Measurements from ENCODE around the gene AGAP1. TPM values are rescaled to one million over a fixed set of nuclear protein-coding genes. Genes with fewer than 3 reads are reported as not detected.

Gene AGAP1
- total RNA-seq, 4 donors from 2014 or later = 5.3 to 30.6 (median 19.2) TPM

DNA sequence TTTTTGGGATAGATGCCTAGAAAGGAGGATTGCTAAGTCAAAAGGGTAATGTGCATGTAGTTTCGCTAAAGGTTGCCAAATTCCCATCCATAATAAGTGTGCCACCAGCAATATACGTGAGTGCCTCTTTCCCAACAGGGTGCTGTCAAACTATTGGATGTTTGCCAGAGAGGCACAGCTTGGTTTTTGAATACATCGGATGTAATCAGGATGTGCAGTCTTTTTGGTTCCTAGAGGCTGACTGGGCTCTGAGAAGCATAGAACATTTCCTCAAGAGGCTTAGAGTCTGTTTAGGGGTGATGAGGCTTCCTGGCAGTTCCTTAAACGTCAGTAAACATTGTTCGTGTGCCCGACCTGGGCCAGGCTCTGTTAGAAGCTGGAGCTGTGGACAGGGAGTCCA, 28.0 kb downstream of the AGAP1 start:
- Histone ChIP-seq H3K27ac (no peak overlapping the region), H3K36me3 (no peaks in the 10 kb centered on the region), H3K4me1 (no peaks in the 10 kb centered on the region), H3K27me3 (no peaks in the 10 kb centered on the region), H3K9me3 (no peaks in the 10 kb centered on the region), H3K4me3 (no peak overlapping the region)
- intact Hi-C loops (cut with DNase I; ENCODE audit: low total_unique reads) = no loop called here
- TF ChIP-seq, protein P1, sequence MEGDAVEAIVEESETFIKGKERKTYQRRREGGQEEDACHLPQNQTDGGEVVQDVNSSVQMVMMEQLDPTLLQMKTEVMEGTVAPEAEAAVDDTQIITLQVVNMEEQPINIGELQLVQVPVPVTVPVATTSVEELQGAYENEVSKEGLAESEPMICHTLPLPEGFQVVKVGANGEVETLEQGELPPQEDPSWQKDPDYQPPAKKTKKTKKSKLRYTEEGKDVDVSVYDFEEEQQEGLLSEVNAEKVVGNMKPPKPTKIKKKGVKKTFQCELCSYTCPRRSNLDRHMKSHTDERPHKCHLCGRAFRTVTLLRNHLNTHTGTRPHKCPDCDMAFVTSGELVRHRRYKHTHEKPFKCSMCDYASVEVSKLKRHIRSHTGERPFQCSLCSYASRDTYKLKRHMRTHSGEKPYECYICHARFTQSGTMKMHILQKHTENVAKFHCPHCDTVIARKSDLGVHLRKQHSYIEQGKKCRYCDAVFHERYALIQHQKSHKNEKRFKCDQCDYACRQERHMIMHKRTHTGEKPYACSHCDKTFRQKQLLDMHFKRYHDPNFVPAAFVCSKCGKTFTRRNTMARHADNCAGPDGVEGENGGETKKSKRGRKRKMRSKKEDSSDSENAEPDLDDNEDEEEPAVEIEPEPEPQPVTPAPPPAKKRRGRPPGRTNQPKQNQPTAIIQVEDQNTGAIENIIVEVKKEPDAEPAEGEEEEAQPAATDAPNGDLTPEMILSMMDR (IDR thresholded peaks at IDR 0.05) = no peak
- TF ChIP-seq POLR2A (IDR thresholded peaks at IDR 0.05) = no peak
- DNase-seq = no peak

DNA sequence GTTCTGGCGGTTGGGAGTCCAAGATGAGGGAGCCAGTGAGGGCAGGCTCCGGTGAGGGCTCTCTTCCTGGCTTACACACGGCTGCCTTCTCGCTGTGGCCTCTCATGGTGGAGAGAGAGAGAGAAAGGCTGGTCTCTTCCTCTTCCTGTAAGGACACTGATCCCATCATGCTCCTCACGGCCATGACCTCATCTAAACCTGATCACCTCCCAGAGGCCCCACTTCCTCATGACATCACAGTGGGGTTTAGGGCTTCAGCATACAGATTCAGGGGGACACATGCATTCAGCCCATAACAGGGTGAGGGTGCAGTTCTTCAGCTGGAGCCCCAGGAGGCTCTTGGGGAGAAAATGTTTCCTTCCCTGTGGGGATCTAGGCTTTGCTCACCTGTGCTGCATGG, 29.2 kb downstream of the AGAP1 start:
- TF ChIP-seq, protein P1 (IDR thresholded peaks at IDR 0.05) = no peak
- no peak for TF ChIP-seq POLR2A (IDR thresholded peaks at IDR 0.05)
- Histone ChIP-seq H3K36me3 (no peaks in the 10 kb centered on the region), H3K4me1 (no peaks in the 10 kb centered on the region), H3K27me3 (no peaks in the 10 kb centered on the region), H3K27ac (no peak overlapping the region), H3K9me3 (no peaks in the 10 kb centered on the region), H3K4me3 (no peak overlapping the region)
- DNase-seq = no peak
- intact Hi-C loops (cut with DNase I; ENCODE audit: low total_unique reads) = no loop called here

DNA sequence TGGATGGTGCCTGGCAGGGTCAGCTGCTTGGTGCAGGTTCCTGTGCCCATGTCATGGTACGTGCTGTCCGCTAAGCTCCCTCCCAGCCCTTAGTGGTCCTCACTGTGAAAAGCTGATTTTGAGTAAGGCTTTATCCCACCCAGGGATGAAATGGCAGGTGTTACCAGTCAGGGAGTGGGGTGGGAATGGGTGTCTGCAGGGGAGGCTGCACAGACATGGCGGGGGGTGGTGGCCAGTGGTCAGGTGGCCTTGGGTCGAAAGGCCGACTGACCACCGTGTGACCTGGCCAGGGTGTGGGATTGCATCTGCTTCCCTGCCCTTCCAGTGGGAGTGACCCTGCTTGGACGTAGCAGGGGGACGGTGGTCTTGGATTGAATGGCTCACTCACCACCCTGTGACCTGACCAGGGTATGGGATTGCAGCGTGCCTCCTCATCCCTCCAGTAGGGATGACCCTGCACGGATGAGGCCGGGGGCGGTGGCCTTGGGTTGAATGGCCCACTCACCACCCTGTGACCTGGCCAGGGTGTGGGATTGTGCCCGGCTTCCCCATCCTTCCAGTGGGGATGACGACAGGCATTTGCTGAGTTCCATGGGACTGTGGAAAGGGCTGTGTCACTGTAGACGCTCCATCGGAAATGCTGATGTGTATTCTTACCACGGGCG, 29.8 kb downstream of the AGAP1 start:
- H3K9me3 ChIP-seq = no peaks in the 10 kb centered on the region
- H3K4me1 ChIP-seq = no peaks in the 10 kb centered on the region
- DNase-seq = no peak
- no peak overlapping the region for H3K27ac ChIP-seq
- H3K4me3 ChIP-seq = no peak overlapping the region
- TF ChIP-seq, protein P1 (IDR thresholded peaks at IDR 0.05) = no peak
- no peak for TF ChIP-seq POLR2A (IDR thresholded peaks at IDR 0.05)
- intact Hi-C loops (cut with DNase I; ENCODE audit: low total_unique reads) = no loop called here
- no peaks in the 10 kb centered on the region for H3K36me3 ChIP-seq
- H3K27me3 ChIP-seq = no peaks in the 10 kb centered on the region

DNA sequence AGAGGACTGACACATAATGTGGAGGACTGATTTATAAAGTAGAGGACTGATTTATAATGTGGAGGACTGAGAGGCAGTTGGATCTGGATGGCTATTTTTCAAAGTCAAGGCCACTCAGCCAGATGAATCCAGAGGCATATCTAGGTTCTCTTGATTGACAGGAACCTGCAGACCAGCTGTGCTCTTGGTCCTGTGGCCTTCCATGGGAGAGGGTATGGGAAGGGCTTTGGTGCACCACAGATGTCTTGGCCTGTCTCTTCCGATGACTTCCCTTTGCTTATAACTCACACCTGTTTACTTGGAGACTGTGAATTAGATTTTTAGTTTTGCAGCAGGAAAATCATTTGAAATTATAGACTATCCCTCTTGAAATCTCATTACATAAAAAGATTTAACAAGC, 32.3 kb downstream of the AGAP1 start:
- Histone ChIP-seq H3K4me1 (no peaks in the 10 kb centered on the region), H3K9me3 (peaks cover 0 to 6% of the 10 kb centered on the region in 2 donors), H3K36me3 (no peaks in the 10 kb centered on the region), H3K27ac (no peak overlapping the region), H3K27me3 (no peaks in the 10 kb centered on the region), H3K4me3 (no peak overlapping the region)
- no peak for DNase-seq
- TF ChIP-seq POLR2A (IDR thresholded peaks at IDR 0.05) = no peak
- TF ChIP-seq, protein P1 (IDR thresholded peaks at IDR 0.05) = no peak
- intact Hi-C loops (cut with DNase I; ENCODE audit: low total_unique reads) = no loop called here

DNA sequence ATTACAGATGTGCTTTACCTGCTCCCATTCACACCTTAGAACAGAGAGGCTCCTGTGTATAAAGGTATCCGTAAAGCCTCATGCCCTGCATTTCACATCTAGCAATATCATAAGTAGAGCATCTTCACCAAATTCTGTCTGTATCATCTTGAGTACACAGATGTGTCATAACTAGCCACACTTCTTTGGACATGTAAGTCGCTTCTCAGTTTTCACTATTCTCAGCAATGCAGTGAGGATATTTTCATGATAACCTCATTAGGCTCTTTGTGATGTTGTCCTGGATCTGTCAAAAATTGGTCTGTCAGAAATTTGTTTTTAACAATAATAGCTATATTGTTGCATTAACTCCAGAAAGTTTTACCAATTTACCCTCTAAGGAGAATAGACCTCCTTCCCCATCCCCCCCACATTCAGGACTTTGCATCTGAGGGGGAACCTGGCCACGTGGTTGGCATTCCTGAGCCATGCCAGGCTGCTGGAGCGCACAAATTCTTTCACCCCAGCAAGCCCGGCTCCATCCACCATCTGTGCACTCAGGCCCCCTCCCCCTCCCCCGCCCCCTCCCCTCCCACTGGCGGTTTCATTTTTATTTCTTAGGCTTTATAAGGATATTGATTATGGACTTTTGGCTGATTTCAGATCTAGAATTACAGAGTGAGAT, 34.1 kb downstream of the AGAP1 start:
- Histone ChIP-seq H3K27ac (no peak overlapping the region), H3K4me1 (no peaks in the 10 kb centered on the region), H3K9me3 (peaks cover 0 to 6% of the 10 kb centered on the region in 2 donors), H3K36me3 (no peaks in the 10 kb centered on the region), H3K4me3 (no peak overlapping the region), H3K27me3 (no peaks in the 10 kb centered on the region)
- TF ChIP-seq POLR2A (IDR thresholded peaks at IDR 0.05) = no peak
- TF ChIP-seq, protein P1 (IDR thresholded peaks at IDR 0.05) = no peak
- no peak for DNase-seq
- intact Hi-C loops (cut with DNase I; ENCODE audit: low total_unique reads) = no loop called here

Data from uterus (tissue), 4 donors.